Fibroblast of mammary gland (primary cell): ENCODE results near the gene UACA.
A peak's percentile ranks its signal among the peaks of the same experiment; 100 is the strongest.

Source experiments
- DNase-seq: peaks from one replicate; pipeline ENCODE4 v3.0.0-alpha.2; 2010; ENCODE audit warnings: low read depth
- H3K4me3 ChIP-seq: 2 replicates; pipeline ENCODE4 v1.5.1; 2011; ENCODE audit warnings: low read depth, mild to moderate bottlenecking, low read length, moderate library complexity; ENCODE audit not compliant: control insufficient read depth
- TF ChIP-seq, protein P1 (sequence below): conservative IDR thresholded peaks from 2 replicates; pipeline ENCODE4 v1.5.1; 2011; ENCODE audit warnings: low read depth, low read length, inconsistent platforms; ENCODE audit not compliant: control insufficient read depth, insufficient read depth

UACA gene

DNA sequence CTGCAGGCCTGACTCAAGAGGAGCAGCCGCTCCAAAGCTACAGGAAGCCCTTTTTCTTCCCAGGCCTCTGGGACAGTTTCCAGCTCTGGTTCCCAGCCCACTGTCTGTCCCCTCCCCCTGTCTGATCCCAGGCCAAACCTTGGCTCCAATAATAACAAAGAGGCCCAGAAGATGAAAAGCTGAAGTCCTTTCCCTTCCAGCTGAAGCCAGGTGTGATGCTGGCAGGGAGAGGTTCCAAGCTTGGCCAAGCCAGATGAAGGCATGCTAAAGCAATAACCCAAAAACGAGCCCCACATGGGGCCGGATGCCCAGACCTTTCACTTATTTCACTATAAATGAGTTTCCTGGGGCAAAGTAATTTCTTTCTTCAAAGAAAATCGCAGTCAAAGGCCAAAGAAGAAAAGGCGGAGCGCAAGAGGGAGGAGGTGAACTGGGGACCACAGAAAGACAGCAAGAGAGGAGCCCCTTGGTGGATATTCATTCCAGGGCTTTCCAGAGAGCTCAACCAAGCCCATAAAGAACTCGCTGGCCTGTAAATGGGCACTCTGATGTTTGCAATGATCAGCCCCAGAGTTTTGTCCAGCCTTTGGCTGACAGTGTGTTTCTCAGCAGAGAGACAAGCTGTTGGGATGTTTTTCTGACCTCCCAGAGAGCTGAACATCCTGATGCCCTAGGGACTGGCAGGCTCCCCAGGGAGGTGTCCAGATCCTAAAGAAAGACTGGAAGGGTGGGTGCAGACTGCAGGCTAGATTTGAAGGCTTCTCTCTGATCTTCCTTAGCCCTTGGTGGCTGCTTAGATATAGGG lies 157.6 kb downstream of the UACA start:
- no peak overlapping the region for H3K4me3 ChIP-seq
- DNase-seq = peak; percentile 82
- TF ChIP-seq, protein P1, sequence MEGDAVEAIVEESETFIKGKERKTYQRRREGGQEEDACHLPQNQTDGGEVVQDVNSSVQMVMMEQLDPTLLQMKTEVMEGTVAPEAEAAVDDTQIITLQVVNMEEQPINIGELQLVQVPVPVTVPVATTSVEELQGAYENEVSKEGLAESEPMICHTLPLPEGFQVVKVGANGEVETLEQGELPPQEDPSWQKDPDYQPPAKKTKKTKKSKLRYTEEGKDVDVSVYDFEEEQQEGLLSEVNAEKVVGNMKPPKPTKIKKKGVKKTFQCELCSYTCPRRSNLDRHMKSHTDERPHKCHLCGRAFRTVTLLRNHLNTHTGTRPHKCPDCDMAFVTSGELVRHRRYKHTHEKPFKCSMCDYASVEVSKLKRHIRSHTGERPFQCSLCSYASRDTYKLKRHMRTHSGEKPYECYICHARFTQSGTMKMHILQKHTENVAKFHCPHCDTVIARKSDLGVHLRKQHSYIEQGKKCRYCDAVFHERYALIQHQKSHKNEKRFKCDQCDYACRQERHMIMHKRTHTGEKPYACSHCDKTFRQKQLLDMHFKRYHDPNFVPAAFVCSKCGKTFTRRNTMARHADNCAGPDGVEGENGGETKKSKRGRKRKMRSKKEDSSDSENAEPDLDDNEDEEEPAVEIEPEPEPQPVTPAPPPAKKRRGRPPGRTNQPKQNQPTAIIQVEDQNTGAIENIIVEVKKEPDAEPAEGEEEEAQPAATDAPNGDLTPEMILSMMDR = no peak

DNA sequence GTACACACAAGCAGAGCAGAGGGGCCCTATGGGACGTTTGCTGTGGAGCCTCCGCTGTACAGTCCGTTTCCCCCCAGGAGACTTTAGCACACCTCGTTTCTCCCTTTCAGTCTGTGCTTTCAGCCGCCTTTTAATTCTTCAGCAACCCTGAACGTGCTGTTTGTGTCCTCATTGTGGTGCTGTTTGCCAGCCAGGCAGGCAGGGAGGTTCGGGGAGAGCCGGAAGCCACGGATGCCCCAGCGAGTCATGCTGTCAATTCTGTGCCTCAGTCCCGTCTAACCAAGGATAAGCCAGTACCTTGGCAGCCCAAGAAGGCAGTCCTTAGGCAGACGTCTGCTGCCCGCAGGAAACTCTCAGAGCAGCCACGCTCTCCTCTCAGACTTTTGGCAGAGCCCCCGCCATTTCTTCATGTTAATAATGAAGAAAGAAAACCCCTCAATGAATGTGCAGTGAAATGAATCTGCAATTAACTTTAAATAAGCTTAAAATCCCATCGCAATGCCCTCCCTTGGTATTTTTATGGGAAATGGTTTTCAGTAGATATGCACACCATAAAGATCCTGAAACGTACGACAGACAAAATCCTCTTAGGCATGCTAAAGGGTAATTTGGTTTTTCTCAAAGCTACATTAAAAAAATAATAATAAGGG lies 158.6 kb downstream of the UACA start:
- TF ChIP-seq, protein P1 = no peak
- DNase-seq = no peak

More for the DNA sequence above, 158.6 kb downstream of the UACA start:
- no peak overlapping the region for H3K4me3 ChIP-seq
